HL-60 (cell line): Measurements from ENCODE around the gene JDP2.

Experiments used
- CTCF ChIP-seq: IDR thresholded peaks from one replicate; pipeline ENCODE4 v1.5.1; 2011; ENCODE audit warnings: low read length, control low read depth, inconsistent platforms; ENCODE audit not compliant: insufficient read depth
- GABPA ChIP-seq: IDR thresholded peaks from 2 replicates; pipeline ENCODE4 v1.6.1; 2012; ENCODE audit warnings: low read depth

DNA sequence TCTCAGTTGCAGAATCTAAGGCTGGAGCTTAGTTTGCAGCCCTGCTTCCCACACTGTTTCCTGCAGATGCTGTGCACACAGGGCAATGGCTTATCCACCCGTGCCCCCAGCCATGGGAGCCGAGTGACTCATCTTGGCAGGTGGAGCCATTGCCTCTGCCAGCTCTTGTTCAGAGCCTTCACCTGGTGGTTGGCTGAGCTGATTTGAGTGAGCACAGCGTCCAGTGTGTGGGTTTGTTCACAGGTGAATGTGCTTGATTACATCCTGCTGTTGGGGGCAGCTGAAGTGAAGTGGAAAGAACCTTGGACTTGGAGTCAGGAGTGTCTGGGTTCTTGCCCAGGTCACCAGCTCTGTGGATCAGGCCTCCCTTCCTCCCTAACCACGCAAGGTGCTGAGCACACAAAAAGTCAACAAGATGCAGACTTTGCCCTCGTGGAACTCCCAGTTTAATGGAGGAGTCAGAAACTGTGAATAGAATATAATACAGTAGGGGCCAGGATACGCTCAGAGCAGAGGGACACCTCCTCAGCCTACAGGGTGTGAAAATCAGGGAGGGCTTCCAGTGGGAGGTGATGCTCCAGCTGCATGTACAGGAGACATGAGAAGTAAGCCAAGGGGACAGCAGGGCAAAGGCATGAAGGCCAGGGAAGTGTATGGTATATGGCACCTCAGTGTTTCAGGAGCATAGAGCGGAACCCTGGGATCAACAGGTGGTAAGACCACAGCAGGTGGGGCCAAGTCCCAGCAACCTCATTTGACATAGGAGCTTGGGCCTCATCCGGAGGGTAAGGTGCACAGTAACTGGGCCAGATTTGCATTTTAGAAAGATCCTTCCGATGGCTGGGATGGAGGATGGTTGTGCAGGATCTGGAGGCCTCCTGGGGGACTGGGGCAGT, 22.8 kb downstream of the JDP2 start:
- TF ChIP-seq CTCF = no peak
- TF ChIP-seq GABPA = no peak
